SU-DHL-6 (cell line): ENCODE data around the gene DPP3.

Experiments used
- H2AFZ ChIP-seq: fragments of 200-600 bp; sonication (generic); 2 replicates; pipeline ENCODE4 v1.6.1; 2014; ENCODE audit warnings: low read depth, mild to moderate bottlenecking, moderate library complexity, mixed read lengths, antibody characterized with exemption, low read length; ENCODE audit not compliant: severe bottlenecking
- H3F3A ChIP-seq: fragments of 200-600 bp; shearing (Covaris generic); 2 replicates; pipeline ENCODE4 v1.6.0; 2016; ENCODE audit warnings: antibody characterized with exemption, mild to moderate bottlenecking; ENCODE audit not compliant: insufficient read depth
- H3K27ac ChIP-seq: fragments of 200-600 bp; sonication (generic); 2 replicates; pipeline ENCODE4 v1.5.1; 2016; ENCODE audit warnings: low read depth, mild to moderate bottlenecking, low read length, moderate library complexity, mixed read lengths
- H3K27me3 ChIP-seq: fragments of 200-600 bp; sonication (generic), shearing (Covaris generic); 2 replicates; pipeline ENCODE4 v1.6.0; 2014; ENCODE audit warnings: mild to moderate bottlenecking, low read length
- H3K36me3 ChIP-seq: fragments of 200-600 bp; sonication (generic); 2 replicates; pipeline ENCODE4 v1.6.1; 2014; ENCODE audit warnings: mild to moderate bottlenecking, low read length, mixed read lengths
- H3K4me2 ChIP-seq: fragments of 300-600, 200-600 bp; shearing (Covaris generic), sonication (generic); 2 replicates; pipeline ENCODE4 v1.6.0; 2014; ENCODE audit warnings: low read length, low read depth, mild to moderate bottlenecking; ENCODE audit not compliant: poor library complexity, severe bottlenecking
- H3K4me3 ChIP-seq: fragments of 200-600 bp; sonication (generic); 2 replicates; pipeline ENCODE4 v1.5.1; 2014; ENCODE audit warnings: antibody characterized with exemption, low read length, mild to moderate bottlenecking, mixed read lengths; ENCODE audit not compliant: insufficient read depth, poor library complexity, severe bottlenecking
- H3K79me2 ChIP-seq: fragments of 200-600 bp; sonication (generic); 2 replicates; pipeline ENCODE4 v1.6.1; 2014; ENCODE audit warnings: mild to moderate bottlenecking, low read length, moderate library complexity; ENCODE audit not compliant: insufficient read depth
- H3K9ac ChIP-seq: fragments of 200-600 bp; sonication (generic); 2 replicates; pipeline ENCODE4 v1.7.0; 2014; ENCODE audit warnings: mild to moderate bottlenecking, low read length
- H3K9me2 ChIP-seq: fragments of 200-600 bp; sonication (generic); replicated peaks from 2 replicates; pipeline ENCODE4 v1.6.1; 2014; ENCODE audit warnings: low read length; ENCODE audit not compliant: insufficient read depth
- H3K9me3 ChIP-seq: fragments of 200-600 bp; sonication (generic); 2 replicates; pipeline ENCODE4 v1.6.1; 2014; ENCODE audit warnings: low read length, mixed read lengths; ENCODE audit not compliant: insufficient read depth
- H4K20me1 ChIP-seq: fragments of 200-600 bp; sonication (generic); 2 replicates; pipeline ENCODE4 v1.6.1; 2014; ENCODE audit warnings: low read depth, mild to moderate bottlenecking, antibody characterized with exemption, low read length, moderate library complexity, mixed read lengths
- EZH2phosphoT487 ChIP-seq: fragments of 200-600 bp; sonication (generic), shearing (Covaris generic); conservative IDR thresholded peaks from 2 replicates; pipeline ENCODE4 v1.6.1; 2018; ENCODE audit warnings: mild to moderate bottlenecking, antibody characterized with exemption, low read length, moderate library complexity, mixed read lengths
- TF ChIP-seq, protein P1 (sequence below): fragments of 200-600 bp; sonication (generic); IDR thresholded peaks from one replicate; pipeline ENCODE4 v1.5.1; 2017; ENCODE audit warnings: antibody characterized with exemption, mild to moderate bottlenecking, low read length, moderate library complexity; ENCODE audit not compliant: insufficient read depth, poor library complexity, severe bottlenecking

Gene DPP3

GRCh38 chr11:66473608-66474515 lies 6.4 kb upstream of the DPP3 start:
- Histone ChIP-seq H3K4me3 (no peak overlapping the region), H3K9me2 (no peaks in the 10 kb centered on the region), H2AFZ (no peak overlapping the region), H4K20me1 (no peaks in the 10 kb centered on the region), H3K9ac (no peak overlapping the region), H3K27ac (no peak overlapping the region), H3K79me2 (no peaks in the 10 kb centered on the region), H3K4me2 (no peak overlapping the region), H3K9me3 (no peaks in the 10 kb centered on the region), H3F3A (no peaks in the 10 kb centered on the region), H3K36me3 (no peaks in the 10 kb centered on the region), H3K27me3 (no peaks in the 10 kb centered on the region)
- TF ChIP-seq, protein P1, sequence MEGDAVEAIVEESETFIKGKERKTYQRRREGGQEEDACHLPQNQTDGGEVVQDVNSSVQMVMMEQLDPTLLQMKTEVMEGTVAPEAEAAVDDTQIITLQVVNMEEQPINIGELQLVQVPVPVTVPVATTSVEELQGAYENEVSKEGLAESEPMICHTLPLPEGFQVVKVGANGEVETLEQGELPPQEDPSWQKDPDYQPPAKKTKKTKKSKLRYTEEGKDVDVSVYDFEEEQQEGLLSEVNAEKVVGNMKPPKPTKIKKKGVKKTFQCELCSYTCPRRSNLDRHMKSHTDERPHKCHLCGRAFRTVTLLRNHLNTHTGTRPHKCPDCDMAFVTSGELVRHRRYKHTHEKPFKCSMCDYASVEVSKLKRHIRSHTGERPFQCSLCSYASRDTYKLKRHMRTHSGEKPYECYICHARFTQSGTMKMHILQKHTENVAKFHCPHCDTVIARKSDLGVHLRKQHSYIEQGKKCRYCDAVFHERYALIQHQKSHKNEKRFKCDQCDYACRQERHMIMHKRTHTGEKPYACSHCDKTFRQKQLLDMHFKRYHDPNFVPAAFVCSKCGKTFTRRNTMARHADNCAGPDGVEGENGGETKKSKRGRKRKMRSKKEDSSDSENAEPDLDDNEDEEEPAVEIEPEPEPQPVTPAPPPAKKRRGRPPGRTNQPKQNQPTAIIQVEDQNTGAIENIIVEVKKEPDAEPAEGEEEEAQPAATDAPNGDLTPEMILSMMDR: no peak
- no peak for TF ChIP-seq EZH2phosphoT487

- Histone ChIP-seq H3K9me2 (no peaks in the 10 kb centered on the region), H3K9ac (no peak overlapping the region), H3F3A (no peaks in the 10 kb centered on the region), H3K9me3 (no peaks in the 10 kb centered on the region), H3K36me3 (no peaks in the 10 kb centered on the region), H3K27me3 (no peaks in the 10 kb centered on the region), H3K4me3 (no peak overlapping the region), H2AFZ (no peak overlapping the region), H3K79me2 (0 out of 2 replicates have a peak, but pooled peaks cover 4% of the 10 kb centered on the region), H3K27ac (no peak overlapping the region), H4K20me1 (no peaks in the 10 kb centered on the region), H3K4me2 (no peak overlapping the region)
- TF ChIP-seq EZH2phosphoT487: no peak
- TF ChIP-seq, protein P1: no peak
Observed at GRCh38 chr11:66475349-66476172, 4.7 kb upstream of the DPP3 start.

DNA sequence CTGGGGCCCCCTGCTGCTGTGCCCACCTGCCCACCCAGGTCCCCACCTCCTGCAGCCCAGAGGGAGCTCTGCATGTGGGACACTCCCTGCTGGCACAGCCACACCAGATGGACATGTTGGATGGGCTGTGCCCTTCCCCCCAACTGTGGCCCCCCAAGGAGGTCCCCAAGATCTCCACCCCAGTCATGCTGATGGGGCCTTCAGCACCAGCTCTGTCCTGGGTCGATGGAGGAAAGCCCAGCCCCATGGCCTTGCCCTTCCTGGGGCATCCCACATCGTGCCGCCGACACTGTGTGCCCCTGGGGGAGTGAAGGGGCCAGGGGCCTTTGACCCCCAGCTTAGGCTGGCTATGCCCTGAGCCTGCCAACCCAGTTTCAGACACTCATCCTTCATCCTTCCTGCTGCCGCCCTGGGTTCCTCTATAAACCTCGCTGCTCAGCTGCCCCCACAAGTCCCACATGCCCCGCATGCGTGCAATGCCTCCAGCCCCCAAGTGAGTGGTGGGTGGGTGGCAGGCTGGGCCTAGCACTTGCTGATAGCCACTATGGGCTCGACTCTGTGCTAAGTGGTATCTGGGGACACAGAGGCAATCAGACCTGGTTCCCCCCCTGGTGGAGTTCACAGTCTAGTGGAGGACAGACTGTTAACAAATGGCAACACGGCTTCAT lies 3.9 kb upstream of the DPP3 start:
- Histone ChIP-seq H3K9me3 (no peaks in the 10 kb centered on the region), H3K36me3 (no peaks in the 10 kb centered on the region), H3K9ac (no peak overlapping the region), H3K27me3 (no peaks in the 10 kb centered on the region), H3K27ac (no peak overlapping the region), H3K4me3 (no peak overlapping the region), H3F3A (no peaks in the 10 kb centered on the region), H2AFZ (no peak overlapping the region), H4K20me1 (no peaks in the 10 kb centered on the region), H3K79me2 (0 out of 2 replicates have a peak, but pooled peaks cover 11% of the 10 kb centered on the region), H3K9me2 (no peaks in the 10 kb centered on the region), H3K4me2 (no peak overlapping the region)
- TF ChIP-seq EZH2phosphoT487: no peak
- TF ChIP-seq, protein P1: no peak
